ENCODE data around the gene ANKRD52. TPM values are rescaled to one million over a fixed set of nuclear protein-coding genes. Genes with fewer than 3 reads are reported as not detected.

ANKRD52 gene
- total and polyA plus RNA-seq, 2 of the 8 experiments (the other 6 are each of a cell fraction or from before 2014, with no cell fraction given) = 14.0 to 36.3 TPM

DNA sequence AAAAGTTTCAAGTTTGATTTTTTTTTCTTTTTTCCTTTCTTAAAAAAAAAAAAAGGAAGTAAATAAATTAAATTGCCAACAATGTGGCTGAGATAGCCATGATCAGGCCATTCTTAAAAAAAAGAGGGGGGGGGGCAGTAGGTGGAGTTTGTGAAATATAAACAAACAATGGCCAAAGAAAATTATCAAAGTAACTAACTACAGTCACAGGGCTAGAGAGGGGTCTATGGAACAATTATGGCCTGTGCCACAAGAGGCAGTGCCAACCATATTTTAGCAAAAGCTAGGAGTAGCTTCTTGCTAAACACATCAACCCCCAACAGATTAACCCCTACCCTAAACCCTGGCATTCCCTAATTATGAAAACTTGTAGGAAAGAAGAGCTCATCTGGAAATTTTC lies 52.7 kb downstream of the ANKRD52 start:
- no peak overlapping the region for H3K9ac ChIP-seq (replicated peaks in 1 of 4; ENCODE audit: extremely low read depth in 1 of 4, low read depth in 3 of 4, low read length in 3 of 4)
- no peak overlapping the region for H4K91ac ChIP-seq (replicated peaks; ENCODE audit: insufficient read length, low read length)
- no peak overlapping the region for H3K18ac ChIP-seq (ENCODE audit: extremely low read depth, low read length)
- H3K23me2 ChIP-seq (ENCODE audit: low read depth, low read length) = no peaks in the 10 kb centered on the region
- no peak overlapping the region for H3K4me3 ChIP-seq (ENCODE audit: extremely low read depth in 1 of 4, insufficient read depth in 2 of 4, low read depth in 3 of 4, low read length in 4 of 4)
- no peak overlapping the region for H3K23ac ChIP-seq (ENCODE audit: insufficient read length)
- DNase-seq (ENCODE audit: low read depth in 1 of 2, low spot score in 2 of 2) = no peak
- no peaks in the 10 kb centered on the region for H3K27me3 ChIP-seq (replicated peaks in 1 of 4; ENCODE audit: control insufficient read depth in 3 of 4, extremely low read depth in 1 of 4, insufficient read depth in 3 of 4, low read length in 3 of 4)
- no peak overlapping the region for H2AFZ ChIP-seq (ENCODE audit: low read length)
- no peak overlapping the region for H3K4ac ChIP-seq (replicated peaks; ENCODE audit: insufficient read length, low read depth, low read length)
- no peak overlapping the region for H2BK20ac ChIP-seq (ENCODE audit: low read length)
- no peak overlapping the region for H3K14ac ChIP-seq (ENCODE audit: insufficient read length)
- H3K27ac ChIP-seq (ENCODE audit: low read depth, low read length) = no peak overlapping the region
- H3K79me2 ChIP-seq (ENCODE audit: control insufficient read depth in 1 of 2, insufficient read depth in 2 of 2, low read length in 2 of 2) = no peaks in the 10 kb centered on the region
- ChIA-PET CTCF (ENCODE audit: partially characterized antibody) (interaction anchor here (0.9 to 12.3 kb wide), 17 partner anchors 9 to 156 kb away, joined by 3 to 111 read pairs (median 4); partner anchors contain the start of genes ANKRD52, MYL6B, RNF41 and SLC39A5), POLR2A (ENCODE audit: partially characterized antibody) (interaction anchor here (0.7 to 17.4 kb wide), 10 partner anchors 9 to 88 kb away, joined by 3 to 203 read pairs (median 10); partner anchors contain the start of genes ANKRD52, MYL6, RNF41 and SMARCC2)
- H4K20me1 ChIP-seq (replicated peaks in 1 of 2; ENCODE audit: control insufficient read depth in 1 of 2, insufficient read depth in 2 of 2, low read length in 2 of 2) = no peaks in the 10 kb centered on the region
- H3K79me1 ChIP-seq (ENCODE audit: low read depth, low read length) = no peaks in the 10 kb centered on the region
- no peak overlapping the region for H4K8ac ChIP-seq (ENCODE audit: extremely low read depth, insufficient read depth, low read length)
- FAIRE-seq = no peak
- no peak overlapping the region for H3K4me2 ChIP-seq (ENCODE audit: insufficient read depth in 1 of 2, low read depth in 2 of 2, low read length in 2 of 2)
- no peak overlapping the region for H2BK12ac ChIP-seq (ENCODE audit: low read depth, low read length)
- H3K56ac ChIP-seq (replicated peaks; ENCODE audit: insufficient read length, low read depth, low read length) = no peak overlapping the region
- H2BK5ac ChIP-seq (ENCODE audit: low read depth, low read length) = no peak overlapping the region
- no peak overlapping the region for H2BK15ac ChIP-seq (ENCODE audit: low read length)
- peaks cover 22 to 46% (median 35%) of the 10 kb centered on the region in 4 experiments for H3K36me3 ChIP-seq (ENCODE audit: control insufficient read depth in 2 of 4, insufficient read depth in 4 of 4, low read length in 3 of 4)
- no peaks in the 10 kb centered on the region for H3K4me1 ChIP-seq (replicated peaks in 1 of 4; ENCODE audit: control insufficient read depth in 3 of 4, insufficient read depth in 4 of 4, low read length in 3 of 4)
- no peak overlapping the region for H2BK120ac ChIP-seq (replicated peaks; ENCODE audit: low read depth, low read length)
- no peak overlapping the region for H2AK5ac ChIP-seq (ENCODE audit: low read depth, low read length)
- no peaks in the 10 kb centered on the region for H3K9me3 ChIP-seq (ENCODE audit: insufficient read depth in 2 of 2, low read depth in 1 of 2, low read length in 1 of 2)
- H4K5ac ChIP-seq (ENCODE audit: insufficient read length, low read depth, low read length) = no peak overlapping the region
- TF ChIP-seq TBP (IDR thresholded peaks at IDR 0.05; ENCODE audit: low read depth, low read length) (no peak), SP1 (IDR thresholded peaks at IDR 0.05; ENCODE audit: low read depth, low read length) (no peak)

Measured in H1 (cell line).